Naive thymus-derived CD8-positive, alpha-beta T cell (primary cell): ENCODE measurements around the gene IQSEC1. TPM values are rescaled to one million over a fixed set of nuclear protein-coding genes. Genes with fewer than 3 reads are reported as not detected.

ENCODE experiments used
- ATAC-seq, 2 donors: fragments of 150-1000 bp; cut with Tn5 transposase in 1 of 2; sonication (Bioruptor Pico), chemical (Tn5 transposase) in 1 of 2; 1 replicate in 1 of 2; 2 replicates in 1 of 2; pipeline ENCODE4 v1.10.0; 2021; ENCODE audit warnings: mild to moderate bottlenecking in 2 of 2, moderate library complexity in 2 of 2
- POLR2A ChIA-PET: fragments of 350-600 bp; sonication (Branson Sonifier 250); formaldehyde crosslinking; loops from one replicate; lab custom pipeline; 2021; ENCODE audit warnings: antibody characterized with exemption; lab: Charles Lee
- DNase-seq, 10 donors: peaks; one replicate each; pipeline versions ENCODE4 v3.0.0 to v3.0.0-alpha.2; 2020 to 2022
- H3K27ac Mint-ChIP-seq, 10 donors: one replicate each; pipeline ENCODE4 v1.8.0; 2020 to 2022; ENCODE audit warnings: mild to moderate bottlenecking in 10 of 10, mixed read lengths in 10 of 10, moderate library complexity in 4 of 10, inconsistent platforms in 1 of 10
- H3K27me3 Mint-ChIP-seq, 5 donors: one replicate each; pipeline ENCODE4 v1.8.0; 2021 to 2022; ENCODE audit warnings: mixed read lengths in 5 of 5
- H3K36me3 Mint-ChIP-seq, 3 donors: one replicate each; pipeline ENCODE4 v1.8.0; 2020 to 2022; ENCODE audit warnings: mixed read lengths in 3 of 3, mild to moderate bottlenecking in 2 of 3, inconsistent platforms in 1 of 3
- H3K4me1 Mint-ChIP-seq, 4 donors: one replicate each; pipeline ENCODE4 v1.8.0; 2021 to 2022; ENCODE audit warnings: mixed read lengths in 4 of 4
- H3K4me3 Mint-ChIP-seq, 10 donors: one replicate each; pipeline ENCODE4 v1.8.0; 2020 to 2022; ENCODE audit warnings: mild to moderate bottlenecking in 10 of 10, mixed read lengths in 10 of 10, moderate library complexity in 6 of 10, inconsistent platforms in 1 of 10
- H3K9me3 Mint-ChIP-seq, 9 donors: one replicate each; pipeline ENCODE4 v1.8.0; 2020 to 2022; ENCODE audit warnings: mixed read lengths in 9 of 9, mild to moderate bottlenecking in 3 of 9, inconsistent platforms in 1 of 9, moderate library complexity in 1 of 9
- polyA plus RNA-seq, 3 donors: library from polyadenylated mRNA; unstranded; fragments of 300-500 nt; fragmentation: Illumina TruSeq; gene quantifications; one replicate each; pipeline ENCODE4 v1.2.3, GENCODE V29; 2021
- total RNA-seq, 8 experiments: library from RNA in 2 of 8; stranded (reverse) in 2 of 8; gene quantifications; one replicate each; pipeline ENCODE4 v1.2.3 and lab custom pipeline; 2021 to 2026

Gene IQSEC1
- total and polyA plus RNA-seq, 5 experiments from 2014 or later = 13.7 to 47.7 (median 23.7) TPM

- Mint-ChIP-seq H3K4me3 (peak overlapping the region; percentile 58 to 93 (median 84)), H3K27me3 (no peaks in the 10 kb centered on the region), H3K36me3 (peaks cover 0 to 11% (median 0%) of the 10 kb centered on the region in 3 donors), H3K4me1 (peaks cover 60 to 97% (median 88%) of the 10 kb centered on the region in 4 donors), H3K27ac (peak overlapping the region; percentile 95 to 99 (median 99)), H3K9me3 (no peaks in the 10 kb centered on the region)
- POLR2A ChIA-PET = interaction anchor here (0.7 to 5.5 kb wide), 8 partner anchors 11 to 1166 kb away, joined by 3 to 41 read pairs (median 4); partner anchors contain the start of genes LSM3 and XPC
- ATAC-seq = no peak
- peak in 3 of 10 donors; percentile 14 to 37 (median 16) for DNase-seq
Measured at GRCh38 chr3:13012221-13012691, 61.0 kb downstream of the IQSEC1 start.

DNA sequence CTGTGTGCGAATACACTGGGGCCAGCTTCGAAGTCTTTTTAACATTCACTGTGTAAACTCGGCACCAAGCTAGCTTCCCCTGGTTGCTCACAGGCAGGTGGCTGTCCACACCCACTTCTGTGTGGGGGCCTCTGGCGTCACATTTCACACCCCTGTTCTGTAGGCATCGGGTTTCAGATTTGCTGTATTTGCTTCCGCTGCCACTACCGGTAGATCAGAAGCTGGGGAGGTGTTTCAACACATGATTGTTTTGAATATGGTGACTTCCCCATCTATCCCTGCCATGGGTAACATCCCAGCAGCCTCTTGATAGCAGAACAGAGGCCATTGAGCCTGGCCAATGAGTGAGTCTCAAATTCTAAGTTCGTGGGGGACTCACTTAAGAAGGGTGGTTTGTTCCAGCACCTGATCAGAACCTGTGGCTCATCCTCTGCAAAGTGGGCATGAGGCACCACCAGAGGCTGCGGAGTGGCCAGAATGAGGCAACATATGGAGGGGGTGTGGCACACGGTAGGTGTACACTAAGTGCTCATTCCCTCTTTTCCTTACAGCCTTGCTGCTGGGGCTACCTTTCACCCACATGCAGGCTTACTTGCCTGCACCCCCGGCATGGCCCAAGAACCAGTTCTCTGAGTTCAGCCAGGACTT is 61.5 kb downstream of the IQSEC1 start:
- ATAC-seq = peak; percentile 71 to 78

GRCh38 chr3:13010780-13011572 is 62.3 kb downstream of the IQSEC1 start:
- Mint-ChIP-seq H3K27me3 (no peaks in the 10 kb centered on the region), H3K27ac (peak overlapping the region; percentile 95 to 99 (median 99)), H3K36me3 (peaks cover 0 to 11% (median 0%) of the 10 kb centered on the region in 3 donors), H3K4me1 (peaks cover 50 to 97% (median 89%) of the 10 kb centered on the region in 4 donors), H3K4me3 (peak overlapping the region; percentile 58 to 93 (median 84)), H3K9me3 (no peaks in the 10 kb centered on the region)
- no peak for ATAC-seq
- POLR2A ChIA-PET = interaction anchor here (0.5 to 5.5 kb wide), 10 partner anchors 8 to 1168 kb away, joined by 3 to 41 read pairs (median 3); partner anchors contain the start of genes LSM3 and XPC
- DNase-seq = no peak

More for the DNA sequence above, 61.5 kb downstream of the IQSEC1 start:
- Mint-ChIP-seq H3K27me3 (no peaks in the 10 kb centered on the region), H3K36me3 (peaks cover 0 to 11% (median 0%) of the 10 kb centered on the region in 3 donors), H3K4me1 (peaks cover 55 to 97% (median 88%) of the 10 kb centered on the region in 4 donors), H3K27ac (peak overlapping the region; percentile 95 to 99 (median 99)), H3K4me3 (peak overlapping the region; percentile 58 to 93 (median 84)), H3K9me3 (no peaks in the 10 kb centered on the region)
- POLR2A ChIA-PET = interaction anchor here (0.5 to 5.5 kb wide), 10 partner anchors 8 to 1167 kb away, joined by 3 to 41 read pairs (median 3); partner anchors contain the start of genes LSM3 and XPC
- DNase-seq = peak; percentile 58 to 92 (median 85)

GRCh38 chr3:13009946-13010315 is 63.3 kb downstream of the IQSEC1 start:
- Mint-ChIP-seq H3K27ac (peak overlapping the region; percentile 95 to 99 (median 99)), H3K9me3 (no peaks in the 10 kb centered on the region), H3K36me3 (peaks cover 0 to 13% (median 0%) of the 10 kb centered on the region in 3 donors), H3K4me1 (peaks cover 57 to 99% (median 96%) of the 10 kb centered on the region in 4 donors), H3K4me3 (peak overlapping the region in 9 of 10 donors; percentile 78 to 93 (median 83)), H3K27me3 (no peaks in the 10 kb centered on the region)
- no peak for ATAC-seq
- DNase-seq = no peak
- POLR2A ChIA-PET = interaction anchor here (0.7 to 5.5 kb wide), 6 partner anchors 9 to 881 kb away, joined by 3 to 41 read pairs (median 7); no protein-coding TSS in a partner anchor

- POLR2A ChIA-PET = interaction anchor here (0.7 to 5.5 kb wide), 5 partner anchors 10 to 881 kb away, joined by 3 to 41 read pairs (median 8); no protein-coding TSS in a partner anchor
- no peaks in the 10 kb centered on the region for H3K27me3 Mint-ChIP-seq
- ATAC-seq = peak; percentile 18 to 23
Measured at GRCh38 chr3:13009132-13009945, 63.9 kb downstream of the IQSEC1 start.

DNA sequence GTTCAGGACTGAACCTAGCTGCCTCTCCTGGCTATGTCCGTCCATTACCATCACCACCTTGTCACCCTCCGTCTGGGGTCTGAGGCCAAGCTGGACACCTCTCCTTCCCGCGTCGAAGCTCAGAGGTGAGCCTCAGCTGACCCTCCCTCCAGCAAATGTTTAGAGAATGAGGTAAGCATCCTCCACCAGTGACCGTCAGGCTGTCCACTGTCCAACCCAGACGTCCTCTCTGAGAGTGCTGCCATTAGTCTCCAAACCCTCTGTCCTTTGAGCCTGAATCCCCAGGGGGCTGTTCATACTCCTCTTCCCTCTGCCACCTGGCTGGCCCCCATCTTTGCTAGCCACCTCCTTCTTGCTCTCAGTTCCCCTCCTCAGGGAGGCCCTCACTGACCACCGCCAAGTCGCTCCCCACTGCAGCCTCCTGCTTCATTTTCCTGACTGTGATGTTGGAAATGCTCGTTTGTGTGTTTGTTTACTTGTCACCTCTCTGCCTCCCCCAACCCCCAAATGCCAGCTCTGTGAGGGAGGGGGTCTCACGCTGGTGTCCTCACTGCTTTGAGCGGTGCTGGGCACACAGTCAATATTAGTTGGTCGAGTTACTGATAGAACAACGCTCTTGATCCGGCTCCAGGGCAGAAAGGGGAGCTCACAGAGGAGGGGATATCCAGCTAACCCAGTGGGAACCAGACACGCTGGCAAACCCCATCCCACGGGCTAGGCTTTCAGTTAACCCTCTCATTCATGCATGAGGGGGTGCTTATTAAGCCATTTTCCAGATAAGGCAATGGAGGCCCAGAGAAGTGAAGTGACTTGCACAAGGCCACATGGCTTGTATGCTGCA is 64.9 kb downstream of the IQSEC1 start:
- H3K27me3 Mint-ChIP-seq = no peaks in the 10 kb centered on the region
- peak overlapping the region; percentile 95 to 99 (median 99) for H3K27ac Mint-ChIP-seq
- peaks cover 57 to 99% (median 97%) of the 10 kb centered on the region in 4 donors for H3K4me1 Mint-ChIP-seq
- H3K4me3 Mint-ChIP-seq = peak overlapping the region; percentile 12 to 93 (median 82)
- POLR2A ChIA-PET = interaction anchor here (1.5 to 5.5 kb wide), 4 partner anchors 9 to 14 kb away, joined by 8 to 41 read pairs (median 12); no protein-coding TSS in a partner anchor
- ATAC-seq (no peak), DNase-seq (no peak)
- H3K9me3 Mint-ChIP-seq = no peaks in the 10 kb centered on the region
- peaks cover 0 to 13% (median 0%) of the 10 kb centered on the region in 3 donors for H3K36me3 Mint-ChIP-seq

More at GRCh38 chr3:13009132-13009945, 63.9 kb downstream of the IQSEC1 start:
- peak; percentile 23 to 75 (median 55) for DNase-seq
- H3K27ac Mint-ChIP-seq = peak overlapping the region; percentile 95 to 99 (median 99)
- H3K4me3 Mint-ChIP-seq = peak overlapping the region; percentile 67 to 93 (median 82)
- H3K36me3 Mint-ChIP-seq = peaks cover 0 to 13% (median 0%) of the 10 kb centered on the region in 3 donors
- H3K4me1 Mint-ChIP-seq = peaks cover 57 to 99% (median 97%) of the 10 kb centered on the region in 4 donors
- no peaks in the 10 kb centered on the region for H3K9me3 Mint-ChIP-seq

- no peaks in the 10 kb centered on the region for H3K27me3 Mint-ChIP-seq
- POLR2A ChIA-PET = interaction anchor here (0.5 to 5.5 kb wide), 5 partner anchors 8 to 438 kb away, joined by 3 to 41 read pairs (median 4); no protein-coding TSS in a partner anchor
- no peaks in the 10 kb centered on the region for H3K9me3 Mint-ChIP-seq
- peak overlapping the region in 8 of 10 donors; percentile 65 to 99 (median 99) for H3K27ac Mint-ChIP-seq
- DNase-seq (no peak), ATAC-seq (no peak)
- peak overlapping the region in 6 of 10 donors; percentile 14 to 84 (median 44) for H3K4me3 Mint-ChIP-seq
- H3K4me1 Mint-ChIP-seq = peaks cover 59 to 100% (median 98%) of the 10 kb centered on the region in 4 donors
- peaks cover 0 to 14% (median 0%) of the 10 kb centered on the region in 3 donors for H3K36me3 Mint-ChIP-seq
Measured at GRCh38 chr3:13007251-13007941, 65.8 kb downstream of the IQSEC1 start.

- POLR2A ChIA-PET = interaction anchor here (0.6 to 2.1 kb wide), 5 partner anchors 8 to 450 kb away, joined by 3 to 10 read pairs (median 3); partner anchors contain the start of gene MKRN2
- ATAC-seq = no peak
- Mint-ChIP-seq H3K9me3 (no peaks in the 10 kb centered on the region), H3K36me3 (peaks cover 0 to 21% (median 3%) of the 10 kb centered on the region in 3 donors), H3K27me3 (no peaks in the 10 kb centered on the region), H3K27ac (peak overlapping the region in 9 of 10 donors; percentile 19 to 99 (median 77)), H3K4me3 (peak overlapping the region in 8 of 10 donors; percentile 22 to 63 (median 50)), H3K4me1 (peaks cover 54 to 100% (median 96%) of the 10 kb centered on the region in 4 donors)
- DNase-seq = no peak
Measured at GRCh38 chr3:13006216-13006990, 66.8 kb downstream of the IQSEC1 start.

DNA sequence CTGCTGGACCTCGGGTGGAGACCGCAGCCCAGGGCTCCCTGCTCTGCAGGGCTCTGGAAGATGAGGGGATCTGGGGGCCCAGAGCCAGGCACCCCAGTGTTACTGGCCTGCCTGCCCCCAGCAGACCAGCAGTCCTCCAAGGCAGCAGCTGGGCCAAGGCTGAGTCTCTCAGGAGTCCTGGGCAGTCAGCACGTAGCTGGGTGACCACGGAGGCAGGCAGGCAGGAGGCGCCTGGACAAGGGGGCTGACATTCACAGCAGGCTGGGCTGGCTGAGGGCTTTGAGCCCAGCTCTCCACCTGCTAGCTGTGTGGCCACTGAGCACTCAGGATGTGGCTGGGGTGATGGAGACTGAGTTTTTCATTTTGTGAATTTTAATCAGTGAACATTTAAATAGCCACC is 67.9 kb downstream of the IQSEC1 start:
- DNase-seq (no peak), ATAC-seq (no peak)
- POLR2A ChIA-PET = interaction anchor here (2.1 kb wide), 1 partner anchor 10 kb away, joined by 9 read pairs; no protein-coding TSS in a partner anchor
- peaks cover 50 to 97% (median 91%) of the 10 kb centered on the region in 4 donors for H3K4me1 Mint-ChIP-seq
- peaks cover 0 to 27% (median 3%) of the 10 kb centered on the region in 3 donors for H3K36me3 Mint-ChIP-seq
- peak overlapping the region in 6 of 10 donors; percentile 10 to 51 (median 48) for H3K4me3 Mint-ChIP-seq
- H3K27me3 Mint-ChIP-seq = no peaks in the 10 kb centered on the region
- H3K9me3 Mint-ChIP-seq = no peaks in the 10 kb centered on the region
- H3K27ac Mint-ChIP-seq = peak overlapping the region in 5 of 10 donors; percentile 49 to 99 (median 75)
